ENCODE results near the gene LDLRAD4.

The LDLRAD4 gene

DNA sequence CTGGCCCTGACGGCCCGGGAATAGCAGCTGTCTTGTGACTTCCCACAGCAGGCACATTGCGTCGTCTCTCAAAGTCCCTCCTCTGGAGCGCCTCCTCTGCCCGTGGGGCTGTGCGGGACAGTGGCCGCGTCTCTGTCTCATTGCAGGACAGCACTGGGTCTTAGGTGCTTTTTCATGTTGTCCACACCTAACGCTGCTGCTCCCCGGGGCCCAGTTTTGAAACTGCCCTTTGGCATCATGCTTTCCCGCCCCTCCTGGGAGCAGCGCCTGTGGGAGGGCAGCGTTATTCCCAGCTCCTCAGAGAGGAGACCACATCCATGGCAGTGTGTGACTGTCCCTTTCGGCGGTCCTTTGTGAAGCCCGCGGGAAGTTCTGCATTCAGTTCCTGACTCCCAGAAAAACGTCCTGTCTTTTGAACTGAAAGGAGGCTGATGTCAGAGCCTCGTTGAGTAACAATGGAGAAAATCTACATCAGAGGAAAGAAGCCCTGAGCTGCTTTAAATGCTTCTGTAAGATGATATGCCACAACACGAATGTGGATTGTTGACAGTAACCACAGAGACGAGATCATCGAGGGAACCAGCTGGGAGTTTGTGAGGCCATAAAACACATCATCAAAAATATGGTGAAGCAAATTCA lies 281.8 kb downstream of the LDLRAD4 start:
- no peak for DNase-seq (ENCODE audit: low read depth in 1 of 2, low spot score in 1 of 2)

DNA sequence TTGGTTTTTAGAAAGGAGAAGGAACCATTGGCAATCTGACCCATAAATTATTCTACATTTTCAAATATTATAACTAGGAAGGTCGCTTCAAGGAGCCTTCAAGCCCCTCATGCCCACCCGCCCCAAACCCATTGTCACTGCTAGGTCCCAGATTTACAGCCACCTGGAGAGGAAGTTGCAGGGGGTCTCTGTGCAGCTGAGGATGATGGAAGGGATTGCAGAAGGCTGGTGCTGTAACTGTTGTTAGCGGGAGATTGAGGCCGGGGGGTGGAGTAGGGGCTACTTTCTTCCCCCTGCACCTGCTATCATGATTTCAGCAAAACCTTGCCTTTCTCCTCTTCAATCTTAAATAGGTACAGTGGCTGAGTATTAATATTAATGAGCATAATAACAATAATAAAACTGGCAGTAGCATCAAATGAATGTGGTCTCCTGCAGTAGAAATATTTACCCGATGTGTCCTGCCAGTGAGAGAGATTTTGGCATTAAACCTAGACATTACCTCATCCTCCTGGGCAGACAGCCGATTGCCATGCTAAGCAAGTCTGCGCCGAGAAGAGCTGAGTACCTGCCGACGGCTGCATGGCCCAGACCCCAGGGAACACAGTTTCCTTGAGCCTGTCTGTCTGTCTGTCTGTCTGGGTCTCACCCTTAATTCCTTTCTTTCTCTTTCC lies 282.4 kb downstream of the LDLRAD4 start:
- DNase-seq (ENCODE audit: low read depth in 1 of 2, low spot score in 1 of 2) = no peak

DNA sequence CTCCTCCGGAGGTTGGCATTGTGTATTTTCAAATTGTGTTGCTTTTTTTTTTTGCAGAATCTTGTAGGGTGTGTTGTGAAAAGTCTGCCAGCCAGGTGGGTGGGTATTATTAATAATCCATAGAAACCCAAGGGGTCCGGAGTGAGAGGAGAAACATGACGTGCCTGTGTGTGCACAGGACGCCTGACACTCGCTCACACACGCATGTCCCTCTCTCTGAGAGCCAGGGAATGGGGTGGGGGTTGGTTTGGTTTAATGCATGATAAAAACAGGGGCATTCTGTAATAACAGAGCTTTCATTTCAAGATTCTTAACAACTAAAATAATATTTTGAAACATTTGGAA lies 283.0 kb downstream of the LDLRAD4 start:
- DNase-seq (ENCODE audit: low read depth in 1 of 2, low spot score in 1 of 2) = no peak

DNA sequence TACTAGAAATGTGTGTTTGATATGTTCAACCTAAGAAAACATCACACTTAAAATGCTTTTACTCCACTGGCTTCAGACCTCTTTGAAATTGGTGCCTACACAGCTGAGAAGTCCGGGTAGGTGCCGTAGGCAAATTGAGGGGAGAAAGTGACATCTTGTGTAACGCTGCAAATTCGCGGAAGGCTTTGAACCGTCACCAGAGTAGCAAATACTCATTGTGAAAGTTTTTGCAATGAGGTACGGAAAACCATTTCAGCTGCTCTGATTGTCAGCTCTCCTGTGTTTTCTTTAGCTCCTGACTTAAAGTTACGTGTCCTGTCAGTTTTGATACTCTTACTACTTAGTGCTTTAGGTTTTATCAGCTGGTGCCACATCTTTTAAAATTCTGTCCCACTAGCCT lies 283.3 kb downstream of the LDLRAD4 start:
- no peak for DNase-seq (ENCODE audit: low read depth in 1 of 2, low spot score in 1 of 2)

DNA sequence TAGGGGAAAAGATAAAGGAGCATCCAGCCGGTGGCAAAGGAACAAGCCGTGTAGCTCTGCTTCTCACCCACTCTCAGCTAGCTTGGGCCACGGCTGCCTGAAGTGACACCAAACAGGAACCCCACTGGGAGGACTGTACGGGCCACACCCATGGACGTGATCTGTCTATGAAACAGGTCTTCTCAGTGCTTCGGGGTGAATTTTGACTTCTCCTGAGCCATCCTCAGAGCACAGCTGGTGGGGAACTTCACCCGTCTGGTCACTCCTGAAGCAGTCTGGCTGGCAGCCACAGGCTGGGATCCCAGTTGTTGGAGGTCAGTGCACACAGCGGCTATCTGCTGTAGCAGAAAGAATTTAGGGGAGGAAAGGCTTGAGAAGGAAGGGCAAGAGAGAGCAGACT lies 284.0 kb downstream of the LDLRAD4 start:
- no peak for DNase-seq (ENCODE audit: low read depth in 1 of 2, low spot score in 1 of 2)

DNA sequence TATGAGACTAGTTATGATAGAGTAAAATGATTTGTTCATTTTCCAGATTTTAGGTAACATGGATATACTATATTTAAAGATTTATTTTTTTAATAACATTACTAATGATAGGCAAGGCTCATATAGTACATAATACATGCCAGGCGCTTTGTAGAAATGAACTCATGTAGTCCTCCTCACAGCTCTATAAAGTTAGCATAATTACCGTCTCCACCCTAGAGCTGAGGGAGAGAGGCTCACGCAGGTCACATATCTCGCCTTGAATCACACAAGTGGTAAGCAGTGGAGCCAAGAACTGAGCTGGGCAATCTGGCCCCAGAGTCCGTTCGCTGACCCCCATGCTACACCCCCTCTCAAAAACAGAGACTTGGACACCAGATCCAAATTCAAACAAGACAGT lies 285.3 kb downstream of the LDLRAD4 start:
- DNase-seq (ENCODE audit: low read depth in 1 of 2, low spot score in 1 of 2) = no peak

DNA sequence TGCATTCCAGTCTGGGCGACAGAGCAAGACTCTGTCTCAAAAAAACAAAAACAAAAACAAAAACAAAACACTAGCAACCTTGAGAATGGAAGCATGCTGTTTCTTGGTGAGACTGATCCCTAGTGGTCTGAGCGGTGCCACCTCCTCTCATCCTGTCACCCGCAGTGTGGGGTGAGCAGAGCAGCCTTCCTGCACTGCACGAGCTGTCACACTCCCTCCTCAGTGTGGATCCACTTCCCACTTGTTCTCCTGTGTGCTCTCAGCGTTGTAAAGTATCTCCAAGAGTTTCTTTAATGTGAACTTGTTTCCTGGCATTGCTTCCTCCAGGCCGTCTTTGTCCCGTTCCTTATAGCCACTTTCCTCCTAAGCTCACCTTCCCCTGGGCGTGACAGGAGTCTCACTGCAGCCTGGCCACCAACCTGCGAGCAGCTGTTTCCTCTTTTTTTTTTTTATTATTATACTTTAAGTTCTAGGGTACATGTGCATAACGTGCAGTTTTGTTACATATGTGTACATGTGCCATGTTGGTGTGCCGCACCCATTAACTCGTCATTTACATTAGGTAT lies 287.3 kb downstream of the LDLRAD4 start:
- DNase-seq (ENCODE audit: low read depth in 1 of 2, low spot score in 1 of 2) = no peak

DNA sequence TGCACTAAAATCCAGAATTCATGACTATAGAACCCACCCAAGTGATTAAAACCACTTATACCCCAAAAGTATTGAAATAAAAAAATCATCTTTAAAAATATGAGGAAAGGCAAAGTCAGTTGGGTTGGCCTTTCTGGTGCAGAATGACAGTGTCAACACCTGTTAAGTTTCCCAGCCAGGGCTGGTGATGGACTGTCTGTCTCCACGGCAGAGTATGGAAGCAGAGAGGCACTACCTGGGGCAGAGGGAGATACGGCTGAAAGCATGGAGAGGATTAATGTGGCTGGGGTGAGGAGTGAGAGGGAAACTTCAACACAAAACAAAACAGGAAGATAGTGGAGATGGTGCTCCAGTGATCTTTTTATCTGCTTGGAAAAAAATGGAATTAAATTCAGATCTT lies 292.0 kb downstream of the LDLRAD4 start:
- DNase-seq (ENCODE audit: low read depth in 1 of 2, low spot score in 1 of 2) = no peak

DNA sequence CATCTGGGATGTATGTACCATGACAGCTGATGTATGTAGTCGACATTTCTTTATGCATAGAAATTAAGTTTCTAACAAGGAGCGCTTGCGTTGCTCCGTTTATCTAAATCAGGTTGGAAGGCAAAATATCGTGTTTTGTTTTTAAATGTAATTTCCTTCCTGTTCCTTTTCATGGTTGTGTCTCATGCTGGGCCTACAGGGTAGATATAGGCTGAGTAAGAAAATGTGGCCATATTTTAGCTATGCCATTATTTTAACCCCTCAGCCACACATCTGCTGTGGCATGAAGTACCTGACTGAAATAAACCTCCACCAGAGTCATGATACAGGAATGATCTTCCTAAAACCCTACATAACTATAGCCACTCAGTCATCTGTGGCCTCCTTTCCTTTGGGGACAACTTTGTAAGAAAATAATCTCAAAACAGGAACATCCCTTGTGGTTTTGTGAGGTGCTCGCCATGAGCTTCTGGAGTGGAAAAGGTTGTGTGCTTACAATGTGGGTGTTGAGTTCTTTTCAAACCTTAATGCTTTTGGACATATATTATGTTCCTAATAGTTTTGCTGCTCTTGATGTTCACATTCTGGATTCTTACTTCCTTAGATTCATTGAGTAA lies 293.5 kb downstream of the LDLRAD4 start:
- DNase-seq (ENCODE audit: low read depth in 1 of 2, low spot score in 1 of 2) = no peak

DNA sequence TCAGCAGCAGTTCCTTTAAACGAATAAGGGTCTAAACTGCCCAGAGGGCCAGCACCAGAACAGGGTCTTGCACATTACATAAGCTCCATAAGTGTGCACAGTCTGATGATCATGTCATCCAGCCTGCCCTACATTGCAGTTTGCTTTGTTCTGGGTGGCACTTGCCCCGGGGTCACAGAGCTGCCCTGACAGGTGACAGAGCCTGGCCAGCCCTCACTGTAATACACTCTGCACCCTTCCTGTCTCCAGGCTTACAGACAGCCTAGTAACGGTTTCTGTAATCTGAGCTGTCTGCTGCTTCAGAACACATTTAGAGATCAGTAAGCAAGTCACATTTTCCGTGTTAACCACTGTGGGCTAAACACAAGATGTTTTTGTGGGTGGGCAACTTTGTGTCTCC lies 294.5 kb downstream of the LDLRAD4 start:
- DNase-seq (ENCODE audit: low read depth in 1 of 2, low spot score in 1 of 2) = no peak

DNA sequence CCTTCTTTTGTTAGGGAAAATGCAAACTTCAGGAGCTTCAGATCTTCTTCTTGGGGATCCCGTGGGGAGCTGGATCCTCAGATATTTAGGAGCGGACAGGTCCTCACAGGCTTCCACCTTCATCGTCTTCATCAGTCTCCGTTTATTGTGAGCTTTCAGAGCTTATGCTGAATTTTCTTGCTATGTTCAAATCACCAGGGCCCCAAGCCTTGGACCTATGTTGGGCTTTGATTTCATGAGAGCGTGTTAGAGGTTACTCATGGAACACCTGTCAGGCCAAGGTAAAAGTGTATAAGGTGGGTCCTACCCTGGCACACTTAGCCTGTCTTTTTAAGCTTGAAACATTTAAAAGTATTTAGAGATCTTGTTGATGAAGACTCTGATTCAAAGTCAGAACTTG lies 294.9 kb downstream of the LDLRAD4 start:
- DNase-seq (ENCODE audit: low read depth in 1 of 2, low spot score in 1 of 2) = no peak

DNA sequence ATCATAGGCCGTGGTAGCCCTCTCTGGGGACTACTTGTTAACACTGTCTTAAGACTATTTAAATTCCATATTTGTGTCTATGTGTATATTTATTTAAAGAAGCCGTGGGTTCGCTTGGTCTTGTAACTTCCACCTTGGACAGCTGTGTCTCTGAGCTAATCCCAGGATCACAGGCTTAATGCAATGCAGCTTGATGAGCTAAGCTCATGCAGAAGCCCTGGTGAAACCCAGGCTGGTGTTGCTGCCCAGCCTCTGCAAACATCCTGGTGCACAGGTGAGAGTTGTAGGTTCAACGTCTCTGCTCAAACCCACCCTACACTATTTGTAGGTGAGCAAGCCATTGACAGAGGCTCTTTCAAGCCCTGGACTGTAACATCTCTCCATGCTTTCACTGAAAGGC lies 296.0 kb downstream of the LDLRAD4 start:
- DNase-seq (ENCODE audit: low read depth in 1 of 2, low spot score in 1 of 2) = no peak

DNA sequence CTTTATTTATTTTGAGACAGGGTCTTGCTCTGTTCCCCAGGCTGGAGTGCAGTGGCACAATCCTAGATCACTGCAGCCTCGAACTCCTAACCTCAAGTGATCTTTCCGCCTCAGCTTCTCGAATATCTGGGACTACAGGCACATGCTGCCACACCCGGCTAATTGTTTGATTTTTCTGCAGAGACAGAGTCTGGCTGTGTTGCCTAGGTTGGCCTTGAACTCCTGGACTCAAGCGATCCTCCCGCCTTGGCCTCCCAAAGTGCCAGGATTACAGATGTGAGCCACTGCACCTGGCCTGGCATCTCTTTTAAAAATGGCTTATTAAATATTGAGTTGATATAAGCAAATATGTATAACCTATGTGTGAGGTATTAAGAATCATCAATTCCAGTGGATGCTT lies 298.3 kb downstream of the LDLRAD4 start:
- no peak for DNase-seq (ENCODE audit: low read depth in 1 of 2, low spot score in 1 of 2)

DNA sequence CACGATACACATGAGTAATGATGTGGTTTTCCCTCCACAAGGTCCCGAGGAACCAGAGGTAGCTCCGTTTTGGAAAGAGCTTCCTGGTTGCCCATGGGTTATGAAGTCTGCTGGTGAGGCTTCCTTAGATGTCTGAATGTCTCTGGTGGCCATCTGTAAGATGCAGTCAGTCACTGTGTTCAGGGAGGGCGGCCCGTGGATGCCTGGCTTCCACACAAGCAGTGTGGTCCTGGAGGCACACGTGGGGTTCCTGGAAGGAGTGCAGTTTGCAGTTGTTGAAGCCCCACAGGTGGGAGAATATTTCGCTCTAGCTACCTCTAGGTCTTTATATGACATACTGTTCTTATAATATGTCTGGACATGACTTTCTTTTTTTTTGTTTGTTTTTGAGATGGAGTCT lies 298.8 kb downstream of the LDLRAD4 start:
- DNase-seq (ENCODE audit: low read depth in 1 of 2, low spot score in 1 of 2) = no peak

DNA sequence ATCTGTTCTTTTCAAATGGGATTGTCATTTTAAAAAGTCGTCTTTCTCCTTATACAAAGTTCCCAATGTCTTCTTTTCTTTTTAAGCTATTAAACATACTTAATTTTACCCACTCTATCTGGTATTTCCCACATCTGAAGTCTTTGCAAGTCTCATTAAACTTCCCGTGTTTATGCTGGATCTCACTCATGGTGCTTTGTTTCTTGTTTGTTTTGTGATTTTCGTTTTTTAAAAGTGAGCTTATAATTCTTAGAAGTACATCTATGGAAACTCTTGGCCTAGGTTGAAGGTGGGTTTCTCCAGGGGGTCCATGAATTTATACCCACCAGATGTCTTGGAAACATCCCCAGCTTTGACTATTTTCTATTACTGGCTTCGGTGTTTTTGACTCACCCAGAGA lies 299.8 kb downstream of the LDLRAD4 start:
- no peak for DNase-seq (ENCODE audit: low read depth in 1 of 2, low spot score in 1 of 2)

DNA sequence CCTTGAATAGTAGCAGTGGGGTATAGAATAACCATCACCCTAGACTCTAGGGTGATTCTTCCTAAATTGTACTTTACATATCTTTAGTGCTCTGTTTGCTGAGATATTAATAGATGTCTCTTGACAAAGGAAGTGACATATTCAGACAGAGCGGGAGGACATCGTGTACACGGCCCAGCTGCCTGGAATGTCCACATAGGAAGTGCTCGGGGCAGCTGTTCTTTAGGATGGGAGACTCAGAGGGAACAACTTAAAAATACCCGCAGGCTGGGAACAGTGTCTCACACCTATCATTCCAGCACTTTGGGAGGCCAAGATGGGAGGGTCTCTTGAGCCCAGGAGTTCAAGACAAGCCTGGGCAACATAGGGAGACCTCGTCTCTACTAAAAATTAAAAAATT lies 301.7 kb downstream of the LDLRAD4 start:
- no peak for DNase-seq (ENCODE audit: low read depth in 1 of 2, low spot score in 1 of 2)

DNA sequence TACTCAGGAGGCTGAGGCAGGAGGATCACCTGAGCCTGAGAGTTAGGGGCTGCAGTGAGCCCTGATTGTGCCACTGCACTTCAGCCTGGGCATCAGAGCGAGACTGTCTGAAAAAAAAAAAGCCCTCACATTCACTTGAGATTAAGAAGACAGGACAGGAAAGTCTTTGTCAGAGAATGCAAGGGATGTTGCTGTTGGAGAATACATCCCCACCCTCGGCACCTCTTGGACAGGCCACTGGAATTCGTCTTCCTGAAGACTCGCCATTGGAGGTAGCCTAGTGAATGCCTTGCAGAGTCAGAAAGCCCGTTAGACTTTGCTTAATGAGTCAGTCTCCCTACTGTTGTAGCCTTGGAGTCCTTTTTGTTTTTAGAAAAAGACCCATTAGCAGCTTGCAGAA lies 302.2 kb downstream of the LDLRAD4 start:
- DNase-seq (ENCODE audit: low read depth in 1 of 2, low spot score in 1 of 2) = no peak

DNA sequence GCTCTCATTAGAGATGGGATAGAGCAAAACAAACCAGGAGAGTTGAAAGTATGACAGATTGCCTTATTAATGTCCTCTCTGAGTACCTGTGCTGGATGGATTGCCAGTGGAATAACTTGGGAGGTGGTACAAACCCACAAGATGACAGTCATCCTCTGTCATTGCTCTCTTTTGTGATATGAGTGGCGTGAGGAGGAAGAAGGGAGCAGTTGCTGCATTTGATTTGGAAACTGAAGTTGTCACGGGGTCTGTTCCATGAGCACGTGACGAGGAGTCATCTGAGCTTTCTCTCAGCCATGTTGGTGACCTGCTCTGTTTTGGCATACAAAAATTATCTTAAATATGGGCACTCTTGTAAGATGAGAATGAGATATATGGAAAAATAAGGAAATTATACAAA lies 302.9 kb downstream of the LDLRAD4 start:
- DNase-seq (ENCODE audit: low read depth in 1 of 2, low spot score in 1 of 2) = no peak

DNA sequence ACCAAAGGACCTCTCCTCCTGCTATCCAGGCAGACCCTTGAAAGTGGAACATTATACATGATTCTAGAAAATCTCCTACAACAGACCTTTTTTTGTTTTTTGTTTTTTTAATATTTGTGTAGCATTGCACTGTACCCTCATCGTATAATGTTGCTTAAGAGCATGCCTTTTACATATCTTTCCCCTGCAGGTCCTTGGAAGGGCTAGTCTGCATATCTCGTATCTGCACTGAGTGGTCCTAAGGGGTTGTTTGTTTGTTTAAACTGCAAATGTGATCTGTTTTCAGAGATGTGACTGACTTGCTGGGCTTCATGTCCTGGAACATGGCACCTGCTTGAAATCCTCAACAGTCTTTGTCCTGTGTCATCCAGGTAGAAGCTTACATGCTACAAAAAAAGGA lies 303.7 kb downstream of the LDLRAD4 start:
- DNase-seq (ENCODE audit: low read depth in 1 of 2, low spot score in 1 of 2) = no peak

DNA sequence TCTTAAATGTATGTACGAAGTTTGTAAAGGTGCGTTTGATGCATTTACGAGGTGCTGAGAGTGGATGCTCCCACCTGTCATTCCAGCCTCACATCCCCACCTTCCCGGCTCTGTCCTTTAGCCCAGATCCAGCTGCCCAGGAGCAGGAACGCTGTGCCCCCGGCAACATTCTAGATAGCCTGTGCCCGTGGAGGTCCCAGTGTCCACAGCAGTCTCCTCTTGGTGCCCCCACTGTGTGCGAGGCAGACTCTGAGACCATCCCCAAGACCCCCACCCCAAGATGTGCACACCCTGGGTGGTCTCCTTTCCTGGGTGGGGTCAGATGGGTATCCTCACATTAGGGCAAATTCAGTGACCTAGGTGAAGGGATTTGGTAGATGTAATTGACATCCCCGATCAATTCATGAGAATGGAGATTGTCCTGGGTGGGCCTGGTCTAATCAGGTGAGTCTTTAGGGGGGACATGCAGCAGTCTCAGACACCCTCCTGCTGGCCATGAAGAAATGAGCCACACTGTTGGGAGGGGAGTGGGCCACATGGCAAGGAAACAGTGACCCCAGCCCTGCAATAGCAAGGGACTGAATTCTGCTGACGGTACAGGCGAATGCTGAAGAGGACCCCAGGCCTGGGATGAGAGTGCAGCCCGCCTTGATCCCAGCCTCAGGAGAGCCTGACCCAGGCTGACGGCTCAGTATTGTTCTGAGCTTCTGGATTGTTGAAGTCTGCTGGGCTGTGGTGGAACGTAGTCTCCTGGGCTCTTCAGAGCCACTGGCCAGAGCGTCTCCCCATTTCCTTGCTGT lies 304.5 kb downstream of the LDLRAD4 start:
- no peak for DNase-seq (ENCODE audit: low read depth in 1 of 2, low spot score in 1 of 2)

DNA sequence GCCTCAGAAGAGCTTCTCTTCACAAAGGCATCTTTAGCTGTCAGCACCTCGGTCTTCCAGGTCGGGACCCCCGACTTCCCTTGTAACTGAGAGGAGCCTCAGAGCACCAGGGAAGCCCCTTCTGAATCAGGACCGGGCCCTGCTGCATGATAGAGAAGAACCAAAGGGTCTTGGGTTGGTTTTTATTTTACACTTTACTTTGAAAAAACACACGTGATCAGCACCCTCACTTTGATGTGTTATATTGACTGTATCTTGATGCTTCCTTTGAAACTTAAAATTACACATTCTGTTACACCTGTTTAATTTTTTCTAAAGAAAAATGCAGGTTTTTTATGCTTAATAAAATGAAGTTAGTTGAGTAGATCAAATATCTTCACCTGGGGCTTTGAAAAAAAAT lies 305.5 kb downstream of the LDLRAD4 start:
- no peak for DNase-seq (ENCODE audit: low read depth in 1 of 2, low spot score in 1 of 2)

DNA sequence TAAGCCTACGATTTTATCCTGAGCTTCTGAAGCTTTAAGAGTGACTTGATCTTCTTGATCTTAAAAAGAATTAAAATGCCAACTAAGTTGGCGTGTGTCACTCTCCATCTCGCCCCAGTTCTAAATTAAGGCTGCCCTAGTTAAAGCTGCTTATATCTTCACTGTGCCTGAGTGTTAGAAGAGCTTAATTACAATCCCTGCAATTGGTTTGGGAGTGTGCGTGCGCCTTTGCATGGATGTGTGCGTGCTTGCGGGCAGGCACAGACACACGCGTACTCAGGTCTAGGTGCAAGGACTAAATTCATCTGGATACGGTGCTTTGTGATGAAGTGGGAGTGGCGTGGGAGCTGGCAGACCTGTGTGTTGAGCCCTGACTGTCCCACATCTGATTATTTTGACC lies 306.3 kb downstream of the LDLRAD4 start:
- DNase-seq (ENCODE audit: low read depth in 1 of 2, low spot score in 1 of 2) = no peak
